Thyroid gland (tissue), 4 donors: ENCODE data around the gene CPXM2. TPM values are rescaled to one million over a fixed set of nuclear protein-coding genes. Genes with fewer than 3 reads are reported as not detected.
A peak's percentile ranks its signal among the peaks of the same experiment; 100 is the strongest.

Experiments
- DNase-seq, 2 donors: peaks; one replicate each; pipeline ENCODE4 v3.0.0-alpha.2; 2019
- H3K27ac ChIP-seq, 3 donors: fragments of 200-600 bp; sonication (generic); 1 replicate in 2 of 3; 2 replicates in 1 of 3; pipeline ENCODE4 v1.5.1; 2016 to 2019; ENCODE audit warnings: mild to moderate bottlenecking in 1 of 3, moderate library complexity in 1 of 3
- H3K27me3 ChIP-seq: fragments of 200-600 bp; sonication (generic); one replicate; pipeline ENCODE4 v1.5.1; 2019
- H3K36me3 ChIP-seq, 2 donors: fragments of 200-600 bp; sonication (generic); one replicate each; pipeline ENCODE4 v1.5.1; 2016 to 2019
- H3K4me1 ChIP-seq, 2 donors: fragments of 200-600 bp; sonication (generic); one replicate each; pipeline ENCODE4 v1.5.1; 2017 to 2019
- H3K4me3 ChIP-seq, 3 donors: fragments of 200-600 bp; sonication (generic); replicated peaks in 1 of 3; 1 replicate in 2 of 3; 2 replicates in 1 of 3; pipeline ENCODE4 v1.5.1; 2016; ENCODE audit warnings: mild to moderate bottlenecking in 1 of 3
- H3K9me3 ChIP-seq: fragments of 200-600 bp; sonication (generic); one replicate; pipeline ENCODE4 v1.5.1; 2017
- POLR2A ChIP-seq, 2 donors: fragments of 450-650 bp; IDR thresholded peaks; one replicate each; pipeline ENCODE4 v1.6.1; 2017; ENCODE audit warnings: antibody characterized with exemption in 2 of 2, mild to moderate bottlenecking in 2 of 2, moderate library complexity in 1 of 2
- WGBS, 2 donors: methylation state at CpG; one replicate each; pipeline ENCODE4 v1.1.5; 2017; 5-methylcytosine and 5-hydroxymethylcytosine counted together
- intact Hi-C: fragments of 100-400 bp; cut with DNase I; formaldehyde crosslinking; loops from one replicate; pipeline ENCODE4 v1.15.1; 2023
- total RNA-seq, 4 donors: library from RNA; depleted of rRNA; stranded (reverse); fragments of >200 nt; gene quantifications; one replicate each; pipeline ENCODE4 v1.2.3, GENCODE V29; 2016
- TF ChIP-seq, protein P1 (sequence below), 6 experiments: fragments of 200-600 bp in 3 of 6; fragments of 450-650 bp in 3 of 6; sonication (generic) in 3 of 6; IDR thresholded peaks; one replicate each; pipeline ENCODE4 v1.5.1; 2016 to 2019; ENCODE audit warnings: antibody characterized with exemption in 6 of 6, mild to moderate bottlenecking in 2 of 6, inconsistent platforms in 1 of 6, moderate library complexity in 1 of 6

Gene CPXM2
- total RNA-seq, 4 donors from 2014 or later: 6.3 to 11.6 (median 8.5) TPM

DNA sequence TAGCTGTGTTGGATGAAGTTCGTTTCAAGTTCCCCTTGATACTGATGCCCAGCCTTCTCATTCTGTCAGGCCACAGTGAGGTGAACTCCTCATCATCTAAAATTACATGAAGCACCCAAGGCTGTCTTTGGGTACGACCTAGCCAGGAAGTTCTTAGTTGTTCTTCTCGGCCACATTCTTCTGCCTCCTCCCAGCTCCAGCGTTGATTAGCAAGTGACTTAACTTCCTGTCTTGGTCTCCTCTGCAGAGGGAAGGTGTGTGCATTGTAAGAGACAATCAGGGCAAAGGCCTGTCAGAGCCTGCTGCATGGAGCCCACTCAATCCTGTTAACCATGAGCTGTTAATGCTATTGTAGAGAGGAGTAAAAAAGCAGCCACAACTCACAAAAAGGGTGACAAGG lies 43.2 kb upstream of the CPXM2 start:
- no peaks in the 10 kb centered on the region for H3K36me3 ChIP-seq
- H3K27me3 ChIP-seq: no peaks in the 10 kb centered on the region
- TF ChIP-seq POLR2A (IDR thresholded peaks at IDR 0.05): no peak
- TF ChIP-seq, protein P1, sequence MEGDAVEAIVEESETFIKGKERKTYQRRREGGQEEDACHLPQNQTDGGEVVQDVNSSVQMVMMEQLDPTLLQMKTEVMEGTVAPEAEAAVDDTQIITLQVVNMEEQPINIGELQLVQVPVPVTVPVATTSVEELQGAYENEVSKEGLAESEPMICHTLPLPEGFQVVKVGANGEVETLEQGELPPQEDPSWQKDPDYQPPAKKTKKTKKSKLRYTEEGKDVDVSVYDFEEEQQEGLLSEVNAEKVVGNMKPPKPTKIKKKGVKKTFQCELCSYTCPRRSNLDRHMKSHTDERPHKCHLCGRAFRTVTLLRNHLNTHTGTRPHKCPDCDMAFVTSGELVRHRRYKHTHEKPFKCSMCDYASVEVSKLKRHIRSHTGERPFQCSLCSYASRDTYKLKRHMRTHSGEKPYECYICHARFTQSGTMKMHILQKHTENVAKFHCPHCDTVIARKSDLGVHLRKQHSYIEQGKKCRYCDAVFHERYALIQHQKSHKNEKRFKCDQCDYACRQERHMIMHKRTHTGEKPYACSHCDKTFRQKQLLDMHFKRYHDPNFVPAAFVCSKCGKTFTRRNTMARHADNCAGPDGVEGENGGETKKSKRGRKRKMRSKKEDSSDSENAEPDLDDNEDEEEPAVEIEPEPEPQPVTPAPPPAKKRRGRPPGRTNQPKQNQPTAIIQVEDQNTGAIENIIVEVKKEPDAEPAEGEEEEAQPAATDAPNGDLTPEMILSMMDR (IDR thresholded peaks at IDR 0.05): no peak
- peaks cover 0 to 5% of the 10 kb centered on the region in 2 donors for H3K4me1 ChIP-seq
- H3K4me3 ChIP-seq: no peak overlapping the region
- H3K9me3 ChIP-seq: no peaks in the 10 kb centered on the region
- no peak overlapping the region for H3K27ac ChIP-seq
- no peak for DNase-seq
- intact Hi-C loops: no loop called here
- 62 to 76% methylated on average over 4 of the region's 4 CpGs for WGBS, 2 donors

DNA sequence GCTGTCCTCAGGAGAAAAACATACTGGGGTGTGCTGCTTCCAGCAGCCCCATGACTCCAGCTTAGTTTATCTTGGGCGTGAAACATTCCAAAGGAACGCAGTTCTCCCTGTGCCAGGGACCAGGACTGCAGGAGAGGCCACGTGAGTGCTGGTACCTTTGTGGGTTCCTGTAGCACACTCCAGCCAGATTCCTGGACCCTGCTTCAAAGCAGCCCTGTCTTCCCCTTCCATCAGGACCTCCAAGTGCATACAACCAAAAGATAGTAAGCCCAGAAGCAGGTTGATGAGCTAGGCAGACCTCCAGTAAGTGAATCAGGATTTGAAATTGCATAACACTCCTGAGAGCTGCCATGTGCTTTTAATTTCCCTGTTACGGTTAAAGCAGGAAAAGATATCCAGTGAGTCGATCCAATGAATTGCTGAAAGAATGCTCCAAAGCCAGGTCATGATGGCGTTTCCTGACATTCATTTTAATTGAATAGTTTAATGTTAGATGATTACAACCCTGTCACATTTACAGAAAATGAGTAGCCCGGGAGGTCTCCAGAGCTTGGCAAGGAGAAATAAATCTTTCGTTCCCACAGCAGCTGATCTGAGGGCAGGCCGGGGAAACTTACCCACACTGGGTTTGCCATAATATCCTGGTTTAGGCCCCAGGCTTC lies 38.9 kb upstream of the CPXM2 start:
- H3K27me3 ChIP-seq: no peaks in the 10 kb centered on the region
- TF ChIP-seq, protein P1 (IDR thresholded peaks at IDR 0.05): no peak
- no peak for TF ChIP-seq POLR2A (IDR thresholded peaks at IDR 0.05)
- peaks cover 0 to 7% of the 10 kb centered on the region in 2 donors for H3K4me1 ChIP-seq
- no peak overlapping the region for H3K4me3 ChIP-seq
- 55 to 73% methylated on average over 9 of the region's 9 CpGs for WGBS, 2 donors
- no peaks in the 10 kb centered on the region for H3K36me3 ChIP-seq
- DNase-seq: no peak
- intact Hi-C loops: no loop called here
- no peaks in the 10 kb centered on the region for H3K9me3 ChIP-seq
- peak overlapping the region in 2 of 3 donors; percentile 33 to 60 for H3K27ac ChIP-seq

DNA sequence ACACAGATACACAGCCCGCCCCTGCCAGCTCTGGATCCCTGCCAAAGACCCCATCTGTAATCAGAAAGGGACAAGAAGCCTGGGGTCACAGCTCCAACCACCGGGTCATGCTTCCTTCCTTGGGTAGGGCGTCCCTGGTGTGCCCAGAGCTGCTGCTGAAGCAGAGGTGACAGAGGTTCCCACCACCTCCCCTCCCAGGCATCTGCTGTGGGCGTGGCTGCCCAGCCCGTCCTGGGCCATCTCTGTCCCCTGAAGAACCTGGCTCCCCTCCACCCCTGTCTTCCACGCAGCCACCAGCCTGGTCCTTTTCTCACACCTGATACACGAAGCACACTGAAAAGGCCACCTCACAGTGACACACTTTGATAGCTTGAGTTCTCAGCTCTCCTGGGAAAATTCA lies 38.2 kb upstream of the CPXM2 start:
- Histone ChIP-seq H3K4me1 (peaks cover 0 to 7% of the 10 kb centered on the region in 2 donors), H3K36me3 (no peaks in the 10 kb centered on the region), H3K27ac (peak overlapping the region in 1 of 3 donors; percentile 60), H3K4me3 (no peak overlapping the region), H3K27me3 (no peaks in the 10 kb centered on the region), H3K9me3 (no peaks in the 10 kb centered on the region)
- intact Hi-C loops: no loop called here
- WGBS, 2 donors: 76 to 77% methylated on average over 6 to 7 of the region's 7 CpGs
- no peak for DNase-seq
- TF ChIP-seq, protein P1 (IDR thresholded peaks at IDR 0.05): no peak
- no peak for TF ChIP-seq POLR2A (IDR thresholded peaks at IDR 0.05)

DNA sequence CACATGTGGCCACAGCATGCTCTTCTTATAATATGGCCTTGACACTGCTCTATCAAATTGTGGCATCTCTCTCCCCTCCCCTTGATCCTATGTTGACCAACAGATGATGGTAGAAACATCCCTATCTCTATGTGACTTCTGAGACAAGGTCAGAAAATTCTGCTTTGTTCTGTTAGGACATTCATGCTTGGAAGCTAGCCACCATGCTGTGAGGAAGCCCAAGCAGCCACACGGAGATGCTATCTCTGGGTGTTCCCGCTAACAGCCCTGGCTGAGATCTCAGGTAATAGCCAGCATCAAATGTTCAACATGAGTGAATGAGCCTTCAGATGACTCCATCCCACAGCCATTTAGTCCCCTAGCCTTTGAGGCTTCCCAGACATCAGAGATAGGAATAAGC lies 36.8 kb upstream of the CPXM2 start:
- Histone ChIP-seq H3K4me1 (peaks cover 0 to 7% of the 10 kb centered on the region in 2 donors), H3K9me3 (no peaks in the 10 kb centered on the region), H3K36me3 (no peaks in the 10 kb centered on the region), H3K27me3 (no peaks in the 10 kb centered on the region), H3K27ac (no peak overlapping the region), H3K4me3 (no peak overlapping the region)
- intact Hi-C loops: no loop called here
- DNase-seq: no peak
- WGBS, 2 donors: 81 to 100% methylated on average over 2 of the region's 2 CpGs
- TF ChIP-seq POLR2A (IDR thresholded peaks at IDR 0.05): no peak
- TF ChIP-seq, protein P1 (IDR thresholded peaks at IDR 0.05): no peak

DNA sequence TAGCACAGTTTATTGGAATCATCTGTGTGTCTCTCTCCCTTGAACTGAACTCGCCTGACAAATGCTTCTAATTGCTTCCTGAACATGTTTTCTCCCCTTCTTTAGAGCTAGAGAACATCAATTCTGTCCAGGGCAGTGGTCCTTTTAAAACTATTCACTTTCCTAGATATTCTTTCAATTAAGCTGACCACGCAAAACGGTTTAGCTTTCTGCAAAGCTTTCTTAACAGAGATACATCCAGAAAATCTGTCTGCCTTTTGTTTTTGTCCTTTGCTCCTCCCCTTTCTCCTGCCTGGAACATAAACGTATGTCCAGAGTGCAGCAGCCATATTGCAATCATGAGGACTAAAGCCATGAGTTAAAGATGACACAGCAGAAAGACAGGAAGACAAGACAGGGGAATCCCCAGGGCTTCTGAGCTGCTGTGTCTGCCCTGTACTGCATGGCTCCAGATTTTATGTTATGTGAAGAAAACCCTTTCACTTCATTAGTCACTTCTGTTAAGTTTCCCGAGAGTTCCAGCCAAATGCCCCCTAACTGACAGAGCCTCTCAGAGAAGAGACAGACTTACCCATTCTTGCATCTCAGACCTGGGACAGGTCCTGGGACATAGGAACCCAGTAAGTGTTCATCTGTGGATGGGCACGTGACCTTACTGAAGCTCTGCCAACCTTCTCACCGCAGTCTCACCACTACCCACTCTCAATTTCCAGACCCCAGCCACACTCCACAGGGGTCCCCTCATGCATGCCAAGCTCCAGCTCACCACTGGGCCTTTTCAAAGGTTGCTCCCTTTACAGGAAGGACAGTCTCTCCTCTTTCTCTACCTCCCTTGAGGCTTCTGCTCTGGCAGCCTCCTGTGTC lies 35.0 kb upstream of the CPXM2 start:
- intact Hi-C loops: no loop called here
- 64 to 79% methylated on average over 7 of the region's 7 CpGs for WGBS, 2 donors
- TF ChIP-seq, protein P1 (IDR thresholded peaks at IDR 0.05): no peak
- no peak for TF ChIP-seq POLR2A (IDR thresholded peaks at IDR 0.05)

More for the DNA sequence above, 35.0 kb upstream of the CPXM2 start:
- Histone ChIP-seq H3K36me3 (no peaks in the 10 kb centered on the region), H3K4me1 (peaks cover 9 to 11% of the 10 kb centered on the region in 2 donors), H3K27ac (no peak overlapping the region), H3K4me3 (no peak overlapping the region), H3K9me3 (no peaks in the 10 kb centered on the region), H3K27me3 (no peaks in the 10 kb centered on the region)
- no peak for DNase-seq
